Measurements from ENCODE around the gene SIL1. TPM values are rescaled to one million over a fixed set of nuclear protein-coding genes. Genes with fewer than 3 reads are reported as not detected.

Gene SIL1
- total RNA-seq, 2 donors from 2014 or later: 17.2 to 20.2 TPM

GRCh38 chr5:139149477-139150199 is 48.5 kb downstream of the SIL1 start:
- Histone ChIP-seq H3K27ac (ENCODE audit: low read depth, low read length) (no peak overlapping the region), H3K4me3 (ENCODE audit: low read length) (no peak overlapping the region), H3K27me3 (ENCODE audit: control insufficient read depth, insufficient read depth, low read length, poor library complexity, severe bottlenecking) (no peaks in the 10 kb centered on the region), H3K4me1 (ENCODE audit: control insufficient read depth, insufficient read depth, low read length) (peaks cover 15% of the 10 kb centered on the region), H3K9me3 (ENCODE audit: control insufficient read depth, low read length) (no peaks in the 10 kb centered on the region), H3K9ac (ENCODE audit: extremely low read depth, low read length, poor library complexity, severe bottlenecking) (no peak overlapping the region), H3K36me3 (ENCODE audit: control insufficient read depth, insufficient read depth, low read length) (no peaks in the 10 kb centered on the region)
- Mint-ChIP-seq H3K4me3 (no peak overlapping the region), H3K36me3 (ENCODE audit: low read depth) (no peaks in the 10 kb centered on the region), H3K27ac (no peak overlapping the region), H3K9me3 (no peaks in the 10 kb centered on the region), H3K4me1 (peaks cover 35% of the 10 kb centered on the region), H3K27me3 (ENCODE audit: insufficient read depth) (no peaks in the 10 kb centered on the region)
- no peak for DNase-seq
- TF ChIP-seq CTCF (conservative IDR thresholded peaks at IDR 0.05): no peak
- 60 to 61% methylated on average over 3 of the region's 3 CpGs for WGBS, 2 experiments (ENCODE audit: insufficient coverage in 1 of 2, insufficient read length in 1 of 2)

- H3K4me1 ChIP-seq (ENCODE audit: control insufficient read depth, insufficient read depth, low read length): peaks cover 15% of the 10 kb centered on the region
- H3K36me3 Mint-ChIP-seq (ENCODE audit: low read depth): no peaks in the 10 kb centered on the region
- H3K27ac Mint-ChIP-seq: no peak overlapping the region
- no peak for DNase-seq
- no peaks in the 10 kb centered on the region for H3K27me3 Mint-ChIP-seq (ENCODE audit: insufficient read depth)
- no peak overlapping the region for H3K4me3 ChIP-seq (ENCODE audit: low read length)
- H3K27me3 ChIP-seq (ENCODE audit: control insufficient read depth, insufficient read depth, low read length, poor library complexity, severe bottlenecking): no peaks in the 10 kb centered on the region
- H3K9me3 Mint-ChIP-seq: no peaks in the 10 kb centered on the region
- 50 to 73% methylated on average over 2 to 5 of the region's 5 CpGs for WGBS, 2 experiments (ENCODE audit: insufficient coverage in 1 of 2, insufficient read length in 1 of 2)
- no peak overlapping the region for H3K4me3 Mint-ChIP-seq
- no peaks in the 10 kb centered on the region for H3K36me3 ChIP-seq (ENCODE audit: control insufficient read depth, insufficient read depth, low read length)
- no peaks in the 10 kb centered on the region for H3K9me3 ChIP-seq (ENCODE audit: control insufficient read depth, low read length)
- H3K27ac ChIP-seq (ENCODE audit: low read depth, low read length): no peak overlapping the region
- H3K4me1 Mint-ChIP-seq: peaks cover 35% of the 10 kb centered on the region
- no peak for TF ChIP-seq CTCF (conservative IDR thresholded peaks at IDR 0.05)
- H3K9ac ChIP-seq (ENCODE audit: extremely low read depth, low read length, poor library complexity, severe bottlenecking): no peak overlapping the region
These were observed 49.2 kb downstream of the SIL1 start for GRCh38 chr5:139148986-139149385.

DNA sequence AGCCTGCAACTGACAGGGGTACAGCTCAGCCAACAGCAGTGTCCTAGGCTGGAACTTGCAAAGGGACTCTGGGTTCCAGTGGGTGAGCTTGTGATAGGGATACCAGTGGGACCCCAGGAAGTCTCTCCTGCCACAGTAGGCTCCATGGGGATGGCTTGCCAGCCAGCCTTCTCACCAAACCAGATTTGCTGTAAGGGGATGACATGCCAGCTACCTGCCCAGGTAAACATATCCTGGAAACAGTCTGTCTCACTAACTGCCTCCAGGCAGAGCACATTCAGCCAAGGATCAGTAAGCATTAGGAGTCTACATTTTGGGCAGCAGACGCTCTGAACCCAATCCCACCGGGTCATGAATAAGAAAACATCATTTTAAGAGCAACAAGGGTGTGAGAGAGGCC is 49.9 kb downstream of the SIL1 start:
- Mint-ChIP-seq H3K27ac (no peak overlapping the region), H3K27me3 (ENCODE audit: insufficient read depth) (no peaks in the 10 kb centered on the region), H3K4me3 (no peak overlapping the region), H3K36me3 (ENCODE audit: low read depth) (no peaks in the 10 kb centered on the region), H3K4me1 (peaks cover 33% of the 10 kb centered on the region), H3K9me3 (no peaks in the 10 kb centered on the region)
- H3K4me3 ChIP-seq (ENCODE audit: low read length): no peak overlapping the region
- H3K4me1 ChIP-seq (ENCODE audit: control insufficient read depth, insufficient read depth, low read length): peaks cover 15% of the 10 kb centered on the region
- H3K27me3 ChIP-seq (ENCODE audit: control insufficient read depth, insufficient read depth, low read length, poor library complexity, severe bottlenecking): no peaks in the 10 kb centered on the region
- TF ChIP-seq CTCF (conservative IDR thresholded peaks at IDR 0.05): no peak
- H3K9ac ChIP-seq (ENCODE audit: extremely low read depth, low read length, poor library complexity, severe bottlenecking): no peak overlapping the region
- no peaks in the 10 kb centered on the region for H3K9me3 ChIP-seq (ENCODE audit: control insufficient read depth, low read length)
- DNase-seq: no peak
- 96 to 100% methylated on average over 2 of the region's 2 CpGs for WGBS, 2 experiments (ENCODE audit: insufficient coverage in 1 of 2, insufficient read length in 1 of 2)
- H3K36me3 ChIP-seq (ENCODE audit: control insufficient read depth, insufficient read depth, low read length): no peaks in the 10 kb centered on the region
- H3K27ac ChIP-seq (ENCODE audit: low read depth, low read length): no peak overlapping the region

Data from endodermal cell (in vitro differentiated cells).